Inferior parietal cortex (tissue), 1 donor: Measurements from ENCODE around the gene RCAN3.

Experiments
- DNase-seq: peaks from one replicate; pipeline ENCODE4 v3.0.0-alpha.2; 2016; ENCODE audit errors: extremely low spot score

Gene RCAN3

DNA sequence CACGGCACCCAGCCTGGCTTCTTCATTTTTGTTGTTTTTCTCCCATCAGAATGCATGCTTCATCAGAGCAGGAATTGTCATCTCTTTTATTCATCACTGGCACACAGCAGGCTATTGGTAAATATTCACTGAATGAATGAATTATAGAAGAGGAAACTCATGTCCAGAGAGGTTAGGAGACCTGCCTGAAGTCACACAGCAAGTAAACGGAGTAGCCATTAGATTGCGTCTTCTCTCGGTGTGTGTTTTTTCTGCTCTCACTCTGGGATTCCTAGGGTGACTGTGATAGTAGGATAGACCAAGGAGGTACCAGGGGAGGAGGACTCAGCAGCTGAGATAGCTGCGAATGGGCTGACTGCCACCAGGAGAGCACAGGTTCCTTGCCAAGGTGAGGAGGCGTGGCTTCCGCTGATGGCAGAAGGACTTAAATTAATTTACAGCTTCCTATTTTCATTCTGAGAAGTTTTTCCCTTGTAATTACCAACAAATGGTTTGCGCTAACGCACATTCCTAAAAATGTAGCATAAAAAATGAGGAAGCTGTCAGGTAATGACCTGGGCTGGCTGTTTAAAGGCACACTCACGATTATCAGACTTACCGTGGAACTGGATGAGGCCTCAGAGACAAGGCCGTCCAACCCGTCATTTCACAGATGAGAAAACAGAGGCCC, 48.8 kb downstream of the RCAN3 start:
- no peak for DNase-seq

DNA sequence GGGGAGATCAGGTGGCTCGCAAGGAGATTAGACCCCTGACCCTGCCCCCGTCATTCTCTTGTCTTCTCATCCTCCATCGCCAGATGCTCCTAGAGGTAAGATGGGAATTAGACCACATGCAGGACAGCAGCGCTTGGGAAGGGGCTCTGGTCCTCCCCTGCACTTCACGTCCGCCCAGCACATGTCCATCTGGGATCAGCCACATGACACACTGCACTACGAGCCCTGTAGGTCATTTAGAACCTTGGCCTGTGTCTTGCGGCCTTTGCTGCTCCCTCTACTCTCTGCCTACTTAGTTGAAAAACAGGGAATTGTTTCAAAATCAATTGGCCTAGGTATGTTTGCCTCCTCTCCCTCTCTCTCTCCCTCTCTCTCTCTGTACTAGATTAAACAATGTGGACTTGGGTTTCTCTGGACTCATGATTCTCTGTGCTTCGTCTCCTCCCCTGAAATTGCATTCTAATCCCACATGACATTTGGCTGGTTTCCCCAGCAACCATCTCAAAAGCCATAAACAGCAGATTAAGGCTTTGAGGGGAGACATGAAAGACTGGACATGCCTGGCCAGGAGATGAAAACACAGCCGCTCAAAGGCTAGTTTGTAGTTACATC, 49.4 kb downstream of the RCAN3 start:
- no peak for DNase-seq

DNA sequence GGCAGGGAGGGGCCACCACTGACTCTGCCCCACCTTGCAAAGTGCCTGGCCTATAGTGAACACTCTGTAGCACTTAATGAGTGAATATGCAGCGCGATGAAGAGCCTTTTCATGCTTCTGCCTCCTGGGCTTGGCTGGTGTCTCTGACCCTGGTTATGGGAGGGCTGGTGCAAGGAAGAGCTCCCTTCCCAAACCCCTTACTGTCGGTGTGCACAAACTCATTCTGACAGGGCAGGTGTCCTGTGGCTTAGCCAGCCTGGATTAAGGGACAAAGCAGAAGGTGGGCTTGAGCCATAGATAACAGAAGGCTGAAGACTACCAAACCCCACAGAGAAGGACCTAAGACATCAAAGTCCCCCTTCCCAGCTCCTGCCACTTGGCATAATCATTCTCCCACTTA, 51.3 kb downstream of the RCAN3 start:
- DNase-seq = no peak

DNA sequence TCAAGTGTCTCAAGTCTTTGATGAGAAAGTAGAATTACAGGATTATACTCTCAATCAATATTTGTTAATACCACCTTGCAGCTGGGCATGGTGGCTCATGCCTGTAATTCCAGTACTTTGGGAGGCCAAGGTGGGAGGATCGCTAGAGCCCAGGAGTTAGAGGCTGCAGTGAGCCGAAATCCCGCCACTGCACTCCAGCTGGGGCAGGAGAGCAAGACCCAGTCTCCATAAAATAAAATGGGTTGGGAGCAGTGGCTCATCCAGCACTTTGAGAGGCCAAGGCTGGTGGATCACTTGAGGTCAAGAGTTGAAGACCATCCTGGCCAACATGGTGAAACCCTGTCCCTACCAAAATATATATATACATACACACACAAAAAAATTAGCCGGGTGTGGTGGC, 52.1 kb downstream of the RCAN3 start:
- DNase-seq = no peak

DNA sequence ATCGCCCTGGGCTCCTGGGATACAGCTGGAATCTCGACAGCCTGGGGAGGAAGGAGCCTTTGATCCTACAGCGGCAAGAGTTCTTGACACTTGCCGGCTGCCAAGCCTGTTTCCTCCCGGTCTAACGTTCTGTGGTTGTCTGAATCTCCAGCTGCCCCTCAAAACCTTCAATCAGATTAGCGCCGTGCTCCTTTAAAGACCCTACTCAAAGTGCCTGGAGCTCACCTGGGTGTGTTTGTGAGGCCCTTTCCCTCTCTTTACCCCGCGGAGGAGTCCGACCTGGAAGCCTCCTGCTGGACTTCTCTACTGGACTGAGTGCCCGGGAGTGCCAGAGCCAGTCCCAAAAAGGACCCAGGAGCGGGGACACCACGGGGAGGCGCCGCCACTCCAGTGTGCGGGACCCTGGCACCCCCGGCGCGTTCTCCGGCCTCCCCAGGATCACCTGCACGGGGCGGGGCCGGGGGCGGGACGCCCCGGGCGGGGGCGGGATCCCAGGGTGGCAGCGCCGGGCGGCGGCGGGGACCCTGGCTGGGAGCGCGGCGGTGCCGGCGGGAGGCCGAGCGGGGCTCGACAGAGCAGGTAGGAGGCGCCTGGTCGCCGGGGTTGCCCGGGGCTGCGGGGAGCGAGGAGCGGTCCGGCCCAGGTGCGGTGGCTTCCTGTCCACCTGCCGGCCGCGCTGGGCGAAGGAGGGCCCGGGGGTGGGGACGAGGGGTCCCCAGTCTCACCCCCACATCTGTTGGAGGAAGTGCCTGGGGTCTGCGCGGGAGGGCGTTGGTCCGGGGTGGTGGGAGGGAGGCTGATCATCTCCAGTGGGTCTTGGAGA, 53.2 kb downstream of the RCAN3 start, which contains the start of gene NCMAP:
Gene NCMAP, plus strand, starts transcription at position 497 of the 823 bp plus-strand sequence. CDS start 39,344 bp downstream, outside the sequence.
- no peak for DNase-seq

DNA sequence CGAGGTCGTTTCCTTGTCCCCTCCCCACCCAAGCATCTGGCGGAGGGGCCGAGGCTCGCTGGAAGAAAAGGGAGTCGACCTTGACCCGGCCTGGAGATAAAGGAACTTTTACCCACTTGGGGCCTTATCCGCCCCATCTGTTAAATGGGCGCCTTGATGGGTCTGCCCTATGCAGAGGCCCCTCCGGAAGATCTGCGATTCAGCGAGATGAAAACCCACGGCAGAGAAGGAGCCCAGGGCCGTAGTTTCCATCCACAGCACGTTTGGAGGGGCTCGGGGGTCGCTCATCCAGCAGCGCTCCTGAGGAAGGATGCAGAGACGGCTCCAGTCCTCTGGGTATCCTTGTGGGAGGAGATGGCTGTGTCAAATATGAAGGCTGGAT, 53.8 kb downstream of the RCAN3 start:
- no peak for DNase-seq

DNA sequence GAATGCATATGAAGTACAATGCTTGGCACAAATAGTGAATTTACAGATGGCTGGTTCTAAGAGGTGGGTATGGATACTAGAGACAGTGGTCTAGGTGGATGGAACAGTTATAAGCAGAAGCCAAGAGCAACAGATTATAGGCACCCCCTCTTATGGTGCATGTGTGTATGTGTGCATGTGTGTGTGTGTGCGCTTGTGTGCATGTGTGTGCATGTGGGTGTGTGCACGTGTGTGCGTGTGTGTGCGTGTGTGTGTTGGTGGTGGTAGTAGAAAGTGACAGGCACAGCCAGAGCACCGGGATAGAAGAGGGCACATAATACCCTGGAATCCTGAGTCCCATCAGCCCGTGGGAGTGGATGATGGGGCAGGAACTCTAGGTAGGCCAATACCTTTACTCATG, 54.6 kb downstream of the RCAN3 start:
- DNase-seq = no peak

DNA sequence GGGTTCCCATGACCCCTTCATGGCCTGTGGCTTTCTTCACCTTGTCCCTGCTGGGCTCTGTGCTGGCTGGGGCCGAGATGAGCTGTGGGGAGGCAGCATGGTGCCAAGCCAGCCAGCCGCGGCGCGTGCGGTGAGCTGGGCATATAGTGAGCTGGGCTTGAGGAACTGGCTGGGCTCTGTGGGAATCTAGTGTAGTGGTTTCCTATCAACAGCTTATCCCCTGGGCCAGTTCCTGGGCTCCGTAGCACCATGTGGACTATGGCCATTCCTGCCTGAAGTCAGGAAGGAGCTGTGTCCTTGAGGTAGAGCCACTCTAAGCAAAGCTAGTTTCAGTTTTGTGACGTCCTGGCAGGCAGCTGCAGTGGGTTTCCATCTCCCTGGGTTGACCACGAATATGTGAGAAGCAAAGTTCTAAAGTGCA, 55.1 kb downstream of the RCAN3 start:
- DNase-seq = no peak

DNA sequence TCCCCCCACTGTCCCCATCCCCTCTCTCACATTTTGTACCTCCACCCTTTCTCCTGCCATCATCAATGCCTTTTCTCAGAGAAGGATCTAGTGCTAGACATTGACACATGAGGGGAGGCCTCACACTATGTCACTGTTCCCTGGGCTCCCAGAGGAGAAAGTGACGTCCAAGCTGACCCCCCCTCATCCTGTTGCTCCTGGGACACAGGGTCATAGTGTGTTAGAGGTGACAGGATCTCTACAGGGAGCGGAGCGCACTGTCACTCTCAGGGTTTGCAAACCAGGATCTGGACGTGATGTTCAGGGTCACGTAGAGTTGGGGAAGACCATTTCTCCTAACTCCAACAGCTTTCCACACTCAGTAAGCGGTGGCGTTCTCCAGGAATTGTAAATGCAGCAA, 55.8 kb downstream of the RCAN3 start:
- no peak for DNase-seq

DNA sequence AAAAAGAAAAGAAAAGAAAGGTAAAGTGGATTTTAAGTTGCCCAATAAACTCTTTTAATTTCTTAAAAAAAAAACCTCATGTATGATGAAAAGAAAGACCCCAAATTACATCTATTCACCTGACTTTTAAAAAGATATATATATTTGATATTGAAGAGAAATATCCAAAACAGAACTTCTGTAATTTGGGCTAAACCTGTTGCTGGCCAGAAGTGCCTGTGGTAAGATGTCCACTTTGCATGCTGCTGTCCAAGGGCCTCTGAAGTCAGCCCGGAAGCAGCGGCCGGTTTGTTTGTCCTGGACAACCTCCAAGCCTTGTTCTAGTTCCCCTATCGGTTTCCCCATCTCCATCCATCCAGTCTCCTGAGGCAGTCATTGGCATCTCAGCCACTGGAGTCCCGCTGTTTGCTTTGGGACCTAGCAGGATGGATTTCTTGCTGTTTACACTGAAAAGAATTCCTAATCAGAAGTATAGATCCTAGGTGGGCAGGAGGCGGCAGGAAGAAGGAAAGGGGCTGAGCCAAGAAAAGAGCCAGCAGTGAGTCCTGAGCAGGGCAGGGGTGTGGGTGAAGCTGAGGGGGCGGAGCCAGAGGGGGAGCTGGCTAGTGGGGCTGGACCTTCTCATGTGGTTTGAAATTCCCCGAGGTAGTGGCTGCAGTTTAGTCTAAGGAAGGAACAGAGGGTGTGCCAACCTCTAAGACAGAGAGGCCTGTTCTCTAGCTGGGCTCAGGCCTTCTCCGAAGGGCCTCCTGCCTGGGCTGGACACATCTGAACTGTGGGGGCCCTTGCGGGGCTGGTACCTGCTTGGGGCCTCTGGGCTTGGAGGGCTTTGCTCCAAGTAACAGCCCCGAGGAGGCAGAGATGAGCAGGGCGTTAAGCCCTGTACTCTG, 56.5 kb downstream of the RCAN3 start:
- peak; percentile 49 for DNase-seq

DNA sequence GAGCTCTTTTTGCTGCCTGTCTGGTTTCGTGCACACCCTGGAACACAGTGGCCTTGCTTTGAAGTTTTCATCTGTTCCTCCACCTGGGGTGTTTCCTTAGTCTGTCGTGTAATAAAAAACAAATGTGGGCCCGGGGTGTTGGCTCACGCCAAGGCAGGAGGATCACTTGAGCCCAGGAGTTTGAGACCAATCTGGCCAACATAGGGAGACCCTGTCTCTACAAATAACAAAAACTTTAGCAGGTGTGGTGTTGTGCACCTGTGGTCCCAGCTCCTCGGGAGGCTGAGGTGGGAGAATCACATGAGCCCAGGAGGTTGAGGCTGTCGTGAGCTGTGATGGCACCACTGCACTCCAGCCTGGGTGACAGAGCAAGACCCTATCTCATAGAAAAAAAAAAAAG, 57.7 kb downstream of the RCAN3 start:
- no peak for DNase-seq

DNA sequence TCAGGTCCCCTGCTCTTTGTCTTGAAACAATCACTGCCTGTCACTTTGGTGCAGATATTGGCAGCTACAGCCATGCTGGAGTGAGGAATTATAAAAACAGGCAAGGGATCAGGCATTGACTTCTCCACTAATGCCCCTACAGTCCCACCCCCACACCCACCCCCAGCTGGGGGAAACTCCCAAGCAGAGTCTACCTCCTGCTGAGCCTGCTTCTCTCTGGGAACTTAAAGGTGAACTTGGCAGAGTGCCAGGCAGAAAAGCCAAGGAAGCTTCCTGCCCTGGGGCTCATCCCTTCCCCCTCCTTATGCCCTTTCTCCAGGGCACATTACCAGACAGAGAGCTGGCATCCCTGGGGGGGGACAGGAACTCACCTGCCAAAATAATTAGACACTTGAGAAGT, 60.0 kb downstream of the RCAN3 start:
- DNase-seq = no peak

DNA sequence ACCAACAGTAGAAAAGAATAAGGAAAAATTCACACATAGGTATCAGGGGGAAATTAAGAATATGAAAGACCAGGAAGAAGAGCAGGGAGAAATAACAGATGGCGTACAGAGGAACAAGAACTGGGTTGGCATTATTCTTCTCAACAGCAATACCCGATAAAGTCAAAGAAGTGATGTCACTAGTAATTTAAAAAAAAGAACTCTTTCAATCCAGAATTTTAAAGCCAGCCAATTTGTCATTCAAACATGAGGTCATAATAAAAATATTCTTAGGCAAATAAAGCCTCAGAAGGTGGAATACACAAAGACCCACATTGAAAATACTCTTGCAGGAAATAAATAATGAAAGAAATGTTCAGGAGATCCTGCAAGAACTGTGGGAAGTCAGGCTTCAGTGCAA, 62.1 kb downstream of the RCAN3 start:
- no peak for DNase-seq

DNA sequence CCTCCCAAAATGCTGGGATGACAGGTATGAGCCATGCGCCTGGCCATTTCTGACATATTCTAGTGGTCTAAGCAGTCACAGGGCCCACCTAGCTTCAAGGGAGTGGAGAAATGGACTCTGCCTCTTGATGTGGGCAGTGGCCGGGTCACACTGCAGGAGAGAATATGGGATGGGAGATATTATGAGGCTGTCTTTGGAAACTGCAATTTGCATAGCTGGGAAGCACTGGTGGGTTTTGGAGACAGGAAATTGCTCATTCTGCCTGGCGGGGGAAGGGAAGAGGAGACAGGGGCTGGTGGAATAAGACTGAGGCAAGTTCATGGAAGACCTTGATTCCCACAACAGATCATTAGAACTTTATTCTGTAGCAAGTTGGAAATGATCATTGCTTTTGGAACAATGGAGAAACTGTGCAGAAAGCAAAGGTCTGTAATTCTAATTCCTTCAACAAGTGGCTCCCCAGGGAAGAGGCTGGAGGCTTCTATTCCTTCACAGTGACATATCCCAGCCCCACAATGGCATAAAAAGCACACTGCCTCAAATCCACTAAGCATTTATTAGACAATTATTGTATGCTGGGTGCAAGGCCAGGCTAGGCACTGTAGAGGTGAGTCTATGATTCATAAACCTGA, 63.7 kb downstream of the RCAN3 start:
- DNase-seq = no peak

DNA sequence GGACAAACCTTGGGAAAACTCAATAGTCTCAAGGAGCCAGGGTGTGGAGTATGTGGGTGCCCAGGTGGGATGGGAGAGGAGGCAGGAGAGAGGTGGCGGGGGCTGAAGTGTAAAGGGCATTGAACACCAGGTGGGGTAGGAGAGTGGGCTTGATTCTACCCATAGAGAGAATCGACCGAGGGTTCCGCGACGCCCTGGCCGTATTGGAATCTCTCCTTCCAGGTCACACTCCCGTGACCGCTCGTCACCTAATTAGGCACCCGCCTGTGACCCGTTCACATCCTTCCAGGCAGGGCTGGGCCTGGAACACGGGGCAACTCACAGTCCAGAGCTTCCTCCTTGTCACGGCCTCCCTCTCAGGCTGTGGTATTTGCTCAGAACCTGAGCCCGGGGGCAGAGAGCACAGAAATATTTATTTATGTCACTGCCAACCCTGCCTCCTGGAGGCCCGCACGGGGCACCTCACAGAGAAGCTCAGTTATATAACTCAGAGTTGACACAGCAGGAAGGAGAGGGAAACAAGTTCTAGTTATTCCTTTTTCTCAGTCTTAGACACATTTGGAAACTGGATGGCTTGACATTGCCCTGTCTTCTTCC, 65.3 kb downstream of the RCAN3 start:
- DNase-seq = no peak

DNA sequence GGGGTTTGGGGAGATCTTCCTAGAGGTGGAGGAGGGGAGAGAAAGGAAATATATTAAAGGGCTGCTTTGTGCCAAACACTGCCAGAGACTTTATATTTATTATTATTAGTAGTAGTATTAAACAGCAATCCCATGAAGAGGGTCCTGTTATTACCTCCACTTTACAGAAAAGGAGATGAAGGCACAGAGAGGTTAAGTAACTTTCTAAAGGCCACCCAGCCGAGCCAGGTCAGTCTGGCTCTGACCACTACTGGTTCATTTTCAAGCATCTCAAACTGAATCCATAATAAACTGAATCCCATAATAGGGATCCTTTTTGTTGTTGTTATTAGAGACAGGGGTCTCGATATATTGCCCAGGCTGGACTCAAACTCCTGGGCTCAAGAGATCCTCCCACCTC, 65.8 kb downstream of the RCAN3 start:
- DNase-seq = no peak

DNA sequence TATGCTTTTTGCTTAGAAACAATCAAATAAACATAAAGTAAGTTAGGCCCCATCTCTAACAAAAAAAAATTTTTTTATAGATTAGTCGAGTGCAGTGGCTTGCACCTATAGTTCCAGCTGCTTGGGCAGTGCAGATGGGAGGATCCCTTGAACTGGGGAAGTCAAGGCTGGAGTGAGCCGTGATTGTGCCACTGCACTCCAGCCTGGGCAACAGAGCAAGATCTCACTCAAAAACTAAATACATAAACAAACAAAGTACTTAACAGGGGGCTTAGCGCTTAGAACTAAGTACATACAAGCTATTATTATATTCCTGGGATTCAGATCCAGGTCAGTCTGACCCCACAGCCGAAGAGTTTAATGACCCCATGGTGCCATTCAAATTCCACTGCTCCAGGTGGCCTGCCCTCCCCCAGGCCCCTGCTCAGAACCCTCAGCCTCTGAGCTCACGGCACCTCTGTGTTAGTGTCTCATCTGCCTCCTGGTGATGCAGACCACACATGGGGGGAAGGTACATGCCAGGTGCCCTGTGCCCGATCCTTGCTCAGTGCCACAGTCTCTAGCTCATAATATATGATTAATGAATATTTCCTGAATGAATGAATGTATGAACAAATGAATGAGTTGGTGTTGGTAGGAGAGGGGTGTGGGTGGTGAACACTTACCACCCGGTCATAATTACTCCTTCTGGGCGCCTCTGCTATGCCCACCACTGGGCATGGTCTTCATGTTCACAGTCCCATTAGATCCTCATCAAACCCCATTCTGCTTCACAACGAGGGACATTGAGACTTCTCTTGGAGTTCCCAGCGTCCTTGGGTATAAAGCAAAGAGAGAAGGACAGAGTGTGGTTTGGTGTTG, 67.9 kb downstream of the RCAN3 start:
- no peak for DNase-seq

DNA sequence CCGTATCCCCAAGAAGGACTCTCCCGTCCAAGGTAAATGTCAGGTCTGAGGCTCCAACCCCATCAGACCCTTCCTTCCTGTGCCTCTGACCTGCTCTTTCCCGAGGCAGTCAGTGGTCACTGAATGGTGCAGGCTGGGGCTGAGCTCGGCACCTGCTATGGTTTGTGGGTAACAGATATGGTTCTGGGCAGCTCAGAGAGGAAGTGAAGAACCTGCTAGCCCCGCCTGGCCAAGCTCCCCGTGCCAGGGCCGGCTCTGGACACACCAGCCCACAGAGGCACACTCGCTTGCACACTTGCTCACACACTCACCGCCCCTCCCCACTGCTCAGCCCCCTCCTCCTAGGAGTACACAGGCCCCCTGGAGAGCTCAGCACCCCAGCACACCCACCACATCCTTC, 69.7 kb downstream of the RCAN3 start:
- DNase-seq = no peak

DNA sequence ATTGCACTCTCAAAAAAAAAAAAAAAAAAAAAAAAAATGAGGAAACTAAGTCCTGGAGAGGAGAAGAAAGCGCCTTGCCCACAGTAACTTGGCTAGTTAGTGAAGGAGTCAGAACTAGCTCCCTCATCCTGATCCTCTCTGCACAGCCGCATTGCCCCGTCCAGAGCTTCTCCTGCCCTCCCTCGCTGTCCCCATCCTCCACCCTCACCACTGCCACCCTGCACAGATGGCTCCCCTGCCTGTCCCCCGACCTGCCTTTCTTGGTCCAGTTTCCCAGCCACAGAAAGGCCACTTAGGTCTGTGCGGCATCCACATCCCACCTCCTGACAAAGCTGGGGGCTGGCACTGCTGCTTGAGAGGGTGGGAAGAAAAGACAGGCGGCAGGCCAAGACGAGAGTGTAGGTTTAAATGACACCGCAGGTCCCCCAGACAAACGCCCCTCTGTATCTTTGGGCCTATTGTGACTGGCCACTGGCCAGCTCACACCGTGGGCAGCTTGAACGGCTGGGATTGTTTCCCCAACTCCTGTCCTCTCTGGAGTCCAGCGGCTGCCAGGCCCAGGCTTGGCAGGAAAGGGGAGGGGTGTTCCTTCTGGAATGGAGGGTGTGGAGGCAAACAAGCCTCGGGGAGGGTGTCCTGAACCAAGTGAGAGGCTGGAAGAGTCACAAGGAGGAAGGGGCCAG, 73.4 kb downstream of the RCAN3 start:
- DNase-seq = no peak
